GM19455 (cell line): Measurements from ENCODE around the gene ALK.
"Not testable (repeated sequence)": the region's sequence is repeated elsewhere in the genome, so short reads cannot be mapped to it uniquely, and the experiment has no call there.

ENCODE experiments used
- ATAC-seq: cut with Tn5 transposase; IDR thresholded peaks from one replicate; pipeline ENCODE4 v1.9.1; 2021; ENCODE audit not compliant: unreplicated experiment

The ALK gene

DNA sequence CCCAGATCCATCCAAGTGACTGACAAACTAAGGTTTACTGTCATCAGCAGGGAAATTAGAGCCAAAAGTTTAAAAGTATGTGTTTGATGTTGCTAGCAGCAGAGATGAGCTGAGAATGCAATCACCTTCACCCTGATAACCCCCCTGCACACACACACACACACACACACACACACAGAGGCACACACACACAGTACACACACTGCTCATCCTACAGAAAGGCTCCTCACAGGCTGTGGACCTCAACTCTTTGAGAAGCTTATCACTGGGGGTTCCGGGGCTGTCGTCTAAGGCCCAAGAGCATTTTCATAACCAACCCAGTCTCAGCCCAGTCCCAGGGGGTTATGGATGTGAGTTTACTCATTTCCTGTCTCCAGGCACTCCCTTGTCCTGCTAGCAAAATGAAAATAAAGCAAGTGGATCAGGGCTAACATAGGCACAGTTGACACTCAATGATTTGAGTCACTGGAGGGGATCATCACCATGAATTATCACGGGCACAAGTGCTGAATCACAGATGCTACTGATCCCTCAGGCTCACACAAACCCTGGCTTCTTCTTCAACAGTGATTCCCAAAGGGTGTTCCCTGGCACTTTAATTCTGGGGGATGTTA is 76.6 kb downstream of the ALK start:
- no peak for ATAC-seq

DNA sequence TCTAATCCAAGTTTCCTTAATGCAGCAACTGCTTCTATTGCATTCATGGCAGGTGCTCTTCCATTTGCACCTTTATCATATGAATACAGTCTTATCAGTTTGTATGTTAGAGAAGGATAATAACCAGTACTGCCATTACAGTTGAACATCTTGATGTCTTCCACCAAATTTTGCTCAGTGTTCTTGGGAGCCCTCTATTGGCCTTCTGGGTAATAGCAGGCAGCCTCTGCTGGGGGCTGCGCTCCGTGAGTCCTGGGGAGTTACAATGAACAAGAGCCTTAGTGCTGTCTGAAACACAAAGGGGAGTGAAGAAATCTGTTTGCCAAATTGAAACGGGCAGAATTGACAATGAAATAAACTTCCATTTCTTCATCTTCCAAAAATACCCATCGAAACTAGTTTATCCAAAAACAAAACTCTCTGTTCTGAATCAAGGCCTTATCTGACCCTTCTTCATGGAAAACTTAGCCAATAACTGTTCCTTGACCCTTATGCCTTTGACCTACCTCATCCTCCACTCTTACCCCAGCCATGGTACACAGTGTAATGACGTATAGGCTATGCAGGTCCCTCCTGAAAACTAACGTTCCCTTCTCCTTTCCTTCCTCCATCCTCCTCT is 79.9 kb downstream of the ALK start:
- peak; percentile 59 for ATAC-seq

DNA sequence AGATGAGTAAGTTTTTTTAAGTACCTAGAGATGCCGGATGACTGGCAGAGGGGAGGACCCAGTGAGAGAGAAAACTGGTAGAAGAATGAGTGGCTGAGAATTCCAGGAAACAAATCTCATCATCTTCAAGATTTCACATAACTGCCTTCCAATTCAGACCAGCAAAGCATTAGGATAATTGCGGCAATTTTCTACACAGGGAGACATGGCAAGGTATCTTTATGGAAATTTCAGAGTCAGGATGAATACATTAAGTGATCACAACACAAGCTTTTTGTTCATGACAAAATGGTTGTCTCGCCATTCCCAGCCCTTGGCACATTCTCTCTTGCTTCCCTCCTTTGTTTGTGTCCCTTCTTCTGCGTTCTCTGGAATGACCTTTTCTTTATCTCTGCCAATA is 82.1 kb downstream of the ALK start:
- ATAC-seq, result no peak

DNA sequence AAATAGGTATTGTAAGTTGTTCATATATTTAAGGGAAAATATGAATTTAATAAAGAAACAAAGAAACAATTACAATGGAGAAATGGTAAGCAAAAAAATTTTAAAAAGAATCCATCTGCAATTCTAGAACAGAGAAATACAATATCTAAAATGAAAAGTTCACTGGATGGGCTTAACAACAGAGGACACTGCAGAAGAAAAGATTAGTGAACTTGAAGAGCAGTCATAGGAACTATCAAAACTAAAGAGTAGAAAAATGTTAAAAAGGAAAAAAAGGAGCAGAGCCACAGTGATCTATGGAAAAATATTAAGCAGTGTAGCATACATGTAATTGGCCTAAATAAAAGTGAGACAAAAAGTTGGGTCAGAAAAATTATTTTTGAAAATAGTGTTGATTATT is 83.5 kb downstream of the ALK start:
- no peak for ATAC-seq

DNA sequence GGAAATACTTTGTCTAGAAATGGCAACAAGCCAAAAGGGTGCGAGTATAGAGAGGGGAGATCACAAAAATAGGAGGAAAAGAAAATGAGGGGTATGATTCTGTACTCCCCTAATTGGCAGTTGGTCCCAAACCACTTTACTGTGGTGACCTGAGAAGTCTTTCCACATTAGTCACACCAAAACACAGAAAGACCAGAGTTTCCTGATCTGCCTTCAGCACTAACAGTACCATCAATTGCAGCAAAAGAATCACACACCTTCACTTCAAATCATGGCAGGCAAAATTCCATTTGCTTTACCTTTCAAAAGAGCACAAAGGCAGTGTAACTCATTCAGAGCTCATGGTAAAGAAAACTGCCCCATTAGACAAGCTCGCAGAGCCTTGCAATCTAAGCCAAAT is 86.8 kb downstream of the ALK start:
- ATAC-seq, result no peak

DNA sequence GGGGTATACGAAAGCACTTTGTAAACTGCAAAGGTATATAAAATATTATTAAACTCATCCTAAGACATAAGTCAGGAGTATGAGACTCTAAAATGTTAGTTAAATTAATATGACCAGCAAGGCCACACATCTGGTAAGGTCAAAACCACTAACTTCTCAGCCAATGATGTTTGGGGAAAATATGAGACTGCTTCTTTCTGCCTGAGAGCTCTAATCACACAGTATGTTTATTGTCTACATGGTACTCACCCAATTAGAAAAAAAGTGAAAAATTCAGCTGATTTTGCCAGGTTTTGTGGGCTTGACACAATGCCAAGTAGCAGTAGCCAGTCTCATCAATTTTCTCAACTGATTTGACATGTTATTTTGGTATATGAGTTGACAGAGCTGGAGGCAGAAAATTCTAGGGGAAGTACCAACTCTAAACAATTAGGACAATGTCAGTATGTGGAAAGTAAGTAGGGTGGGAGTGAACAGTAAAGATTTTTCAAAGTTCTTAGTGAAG is 87.3 kb downstream of the ALK start:
- ATAC-seq, result no peak

DNA sequence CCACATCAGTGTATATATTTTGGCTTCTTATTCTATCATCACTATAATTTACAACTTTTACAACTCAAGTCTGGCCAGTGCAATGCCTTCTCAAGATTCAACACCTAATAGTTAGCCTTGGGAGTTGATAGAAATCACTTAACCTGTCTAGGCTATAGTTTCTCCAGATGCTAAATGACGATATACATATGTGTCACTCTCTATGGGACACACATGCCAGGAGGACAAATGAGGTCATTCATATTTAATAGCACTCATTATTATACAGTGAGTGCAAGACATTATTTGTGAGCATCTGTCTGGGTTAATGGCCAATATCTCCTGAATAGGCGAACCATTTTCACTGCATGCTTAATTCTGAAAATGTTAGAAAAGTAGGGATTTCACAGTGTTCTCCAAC is 89.8 kb downstream of the ALK start:
- no peak for ATAC-seq

DNA sequence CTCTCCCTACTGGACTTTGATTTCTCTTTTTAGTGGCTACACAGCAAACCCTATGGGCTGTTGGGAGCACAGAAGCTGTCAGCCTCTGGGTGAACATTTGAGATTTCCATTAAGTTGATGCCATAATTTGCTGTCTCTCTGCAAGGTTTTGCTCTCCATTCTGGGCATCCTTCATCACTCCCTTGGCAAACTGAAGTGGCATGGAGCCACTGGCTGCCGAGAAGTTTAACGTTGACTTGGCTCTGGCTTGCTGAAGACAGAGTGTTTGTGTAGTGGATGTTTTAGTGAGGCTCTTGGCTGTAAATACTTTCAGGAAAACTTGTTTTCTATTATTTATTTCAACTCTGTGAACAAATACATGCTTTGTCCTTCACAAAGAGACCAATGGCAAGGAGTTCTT is 91.5 kb downstream of the ALK start:
- no peak for ATAC-seq

DNA sequence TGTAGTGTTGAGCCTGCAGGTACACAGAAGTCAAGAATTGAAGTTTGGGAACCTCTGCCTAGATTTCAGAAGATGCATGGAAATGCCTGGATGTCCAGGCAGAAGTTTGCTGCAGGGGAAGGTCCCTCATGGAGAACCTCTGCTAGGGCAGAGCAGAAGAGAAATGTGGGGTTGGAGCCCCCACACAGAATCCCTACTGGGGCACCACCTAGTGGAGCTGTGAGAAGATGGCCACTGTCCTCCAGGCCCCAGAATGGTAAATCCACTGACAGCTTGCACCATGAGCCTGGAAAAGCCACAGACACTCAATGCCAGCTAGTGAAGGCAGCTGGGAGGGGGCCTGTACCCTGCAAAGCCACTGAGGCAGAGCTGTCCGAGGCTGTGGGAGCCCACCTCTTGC is 97.2 kb downstream of the ALK start:
- not testable (repeated sequence) for ATAC-seq

DNA sequence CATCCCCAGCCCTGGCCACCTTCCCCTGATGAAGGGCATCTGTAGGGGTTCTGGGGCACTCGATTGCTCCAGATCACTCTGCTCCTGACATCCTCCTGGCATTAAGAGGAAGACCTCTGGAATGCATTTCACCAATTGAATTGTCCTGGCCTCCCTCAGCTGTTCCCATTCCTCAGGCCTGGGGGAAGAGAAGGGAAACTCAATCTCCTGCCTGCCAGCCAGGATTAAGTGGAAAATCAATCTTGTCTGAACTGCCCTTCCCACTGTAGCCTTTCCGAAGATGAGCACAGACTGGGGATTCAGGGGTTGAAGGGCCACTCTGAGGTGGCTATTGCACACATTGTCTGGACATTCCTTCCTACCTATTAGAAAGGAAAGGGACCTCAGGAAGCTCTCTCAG is 99.8 kb downstream of the ALK start:
- ATAC-seq, result no peak

DNA sequence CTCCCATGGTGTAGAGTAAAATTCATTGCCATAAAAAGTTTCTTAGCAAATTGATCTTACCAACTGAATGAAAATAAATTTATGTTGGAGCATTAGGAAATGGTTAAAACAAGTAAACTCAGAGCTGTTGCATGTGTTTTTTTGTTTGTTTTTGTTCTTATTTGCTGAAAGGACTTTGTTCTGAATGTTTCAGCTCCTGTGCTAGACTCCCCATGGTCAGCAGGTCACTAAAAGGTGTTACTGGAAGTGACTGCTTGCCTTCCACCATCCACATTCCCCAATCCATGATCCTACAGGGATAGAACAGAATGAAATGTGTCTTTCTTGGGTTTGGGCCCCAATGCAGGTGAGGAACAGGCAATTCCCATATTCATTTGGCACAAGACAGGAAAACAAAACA is 101.8 kb downstream of the ALK start:
- ATAC-seq, result no peak

DNA sequence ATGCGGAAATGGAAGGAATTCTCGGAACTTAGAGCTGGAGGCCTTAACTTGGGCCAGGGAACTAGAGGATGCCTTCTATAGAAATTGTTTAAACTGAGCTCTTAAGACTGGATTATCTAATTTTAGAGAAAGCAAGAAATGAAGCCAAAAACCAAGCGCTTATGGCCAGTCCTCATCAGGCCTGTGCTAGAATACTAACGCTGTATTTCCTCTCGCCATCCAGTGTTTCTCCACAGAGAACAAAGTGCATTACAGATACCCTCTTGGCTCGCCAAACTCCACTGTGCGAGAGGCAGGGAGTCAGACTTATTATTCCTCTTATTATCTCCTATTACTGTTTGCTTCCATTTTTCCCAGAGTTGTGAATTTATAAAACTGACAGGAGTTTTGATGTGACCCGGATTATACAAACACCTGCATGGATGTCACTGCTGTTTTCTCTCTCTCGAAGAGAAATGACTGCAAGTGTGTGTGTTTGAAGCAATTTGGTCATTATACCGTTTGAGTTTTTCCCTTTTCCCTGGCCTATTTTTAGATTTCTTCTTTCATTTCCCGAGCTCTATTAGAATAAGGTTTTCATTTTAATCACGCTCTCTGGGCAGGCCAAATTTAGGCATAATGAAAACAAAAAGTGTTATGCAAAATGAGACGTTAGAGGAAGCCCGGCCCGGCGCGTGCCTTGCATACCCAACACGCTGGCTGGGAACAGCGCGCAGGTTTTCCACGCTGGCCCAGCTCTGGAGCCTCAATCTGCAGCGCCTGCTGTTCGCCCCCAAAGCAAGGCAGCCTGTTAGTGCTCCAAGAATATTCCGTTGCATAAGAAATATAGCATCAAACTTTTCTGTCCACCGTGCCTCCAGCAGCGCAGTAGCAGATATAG is 103.3 kb downstream of the ALK start:
- no peak for ATAC-seq

DNA sequence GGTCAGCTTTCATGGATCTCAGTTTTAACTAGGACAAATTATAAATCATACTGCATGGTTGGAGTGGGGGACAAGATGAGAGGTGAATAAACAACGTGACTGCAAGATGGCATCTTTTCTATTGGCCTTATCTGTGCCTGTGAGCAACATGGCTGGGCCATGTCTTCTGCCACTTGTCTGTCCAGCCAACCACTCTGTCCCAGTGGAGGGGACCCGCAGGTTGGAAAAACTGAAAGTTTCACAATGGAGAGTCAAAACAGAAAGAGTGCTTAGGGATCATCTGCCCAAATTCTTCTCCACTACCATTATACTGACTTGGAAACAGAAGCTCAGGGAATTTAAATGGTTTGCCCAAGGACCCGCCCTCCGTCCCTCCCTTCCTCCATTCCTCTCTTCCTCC is 104.1 kb downstream of the ALK start:
- no peak for ATAC-seq

DNA sequence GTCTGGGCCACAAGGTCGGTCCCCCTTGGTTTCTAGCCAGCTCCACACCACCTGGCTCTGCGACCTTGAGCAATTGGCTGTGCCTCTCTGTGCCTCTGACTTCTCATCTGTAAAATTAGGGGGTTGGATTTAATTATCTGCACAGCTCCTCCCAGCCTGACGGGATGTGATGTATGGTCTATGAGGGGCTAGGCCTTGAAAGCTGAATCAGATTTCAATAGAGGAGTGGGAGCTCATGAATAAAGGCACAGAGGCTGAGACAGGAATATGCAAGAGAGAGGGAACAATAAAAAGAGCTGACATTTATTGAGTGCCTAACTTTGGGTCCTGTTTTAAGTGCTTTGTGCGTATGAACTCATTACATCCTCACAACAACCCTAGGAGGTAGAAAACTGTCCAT is 104.7 kb downstream of the ALK start:
- ATAC-seq, result no peak

DNA sequence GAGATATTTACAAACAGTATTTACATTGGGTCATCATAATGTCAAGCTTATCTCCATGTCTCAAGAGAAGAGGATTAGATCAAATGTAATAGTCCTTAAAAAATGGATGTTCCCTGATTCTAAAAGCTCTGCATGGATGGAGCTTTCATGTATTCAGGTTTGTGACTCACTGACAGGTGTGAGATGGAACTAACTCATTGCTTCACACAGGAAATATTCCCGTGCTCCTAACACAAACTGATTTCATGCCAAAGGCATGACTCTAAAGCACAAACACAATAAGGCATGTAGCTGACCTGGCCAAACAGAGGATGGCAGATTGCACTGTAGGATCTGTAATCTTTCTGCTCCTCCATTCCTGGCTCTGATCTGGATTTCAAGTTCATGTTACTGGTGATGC is 110.0 kb downstream of the ALK start:
- no peak for ATAC-seq

DNA sequence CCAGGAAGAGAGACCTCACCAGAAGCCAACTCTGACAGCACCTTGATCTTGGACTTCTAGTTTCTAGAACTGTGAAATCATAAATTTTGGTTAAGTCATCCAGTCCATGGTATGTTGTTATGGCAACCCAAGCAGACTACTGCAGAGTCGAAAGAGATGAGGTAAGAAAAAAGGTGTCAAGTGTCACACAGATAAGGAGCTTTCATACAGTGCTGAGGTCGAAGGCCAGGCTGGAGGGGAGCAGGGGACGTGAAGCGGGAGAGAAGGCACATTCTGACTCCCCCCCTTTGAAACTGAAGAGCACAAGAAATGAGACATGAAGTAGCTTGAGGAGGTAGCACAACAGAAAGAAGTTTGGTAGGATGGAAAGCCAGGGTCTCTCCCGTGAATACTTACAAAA is 110.4 kb downstream of the ALK start:
- ATAC-seq, result no peak

DNA sequence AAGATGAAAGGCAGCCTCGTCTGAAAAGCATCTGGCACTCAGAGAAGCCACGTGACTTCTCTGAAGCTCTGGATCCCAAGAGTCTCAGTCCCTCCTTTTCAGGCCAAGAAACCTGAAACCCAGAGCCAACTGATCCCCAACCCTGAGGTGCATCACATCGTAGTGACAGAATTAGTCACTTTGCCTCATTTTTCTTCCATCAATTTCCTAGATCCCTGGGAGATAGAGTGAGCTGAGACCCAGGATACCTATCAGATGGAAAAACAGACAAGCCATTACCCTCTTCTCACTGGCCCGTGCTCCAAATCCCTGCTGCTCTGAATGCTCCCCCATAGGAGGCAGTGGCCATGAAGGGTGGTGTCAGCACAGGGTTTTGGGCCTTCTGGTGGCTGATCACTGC is 113.1 kb downstream of the ALK start:
- ATAC-seq, result no peak

DNA sequence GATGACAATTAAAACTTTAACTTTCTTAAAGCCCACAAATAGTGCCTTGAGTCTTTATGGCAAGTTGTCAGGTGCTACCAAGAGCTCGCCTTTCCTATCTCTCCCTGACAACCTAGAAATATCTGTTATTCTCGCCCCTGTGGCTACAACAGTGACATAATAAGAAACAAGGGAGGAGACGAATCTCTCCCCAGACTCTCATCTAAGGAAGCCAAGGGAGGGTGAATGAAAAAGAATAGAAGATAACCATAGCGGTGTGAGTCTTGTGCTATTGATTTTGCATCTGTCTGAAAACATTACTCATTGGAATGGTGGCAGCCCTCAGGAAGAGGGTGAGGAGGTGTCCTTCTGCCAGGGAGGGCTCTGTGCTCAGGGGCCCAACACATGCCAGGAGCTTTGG is 114.3 kb downstream of the ALK start:
- no peak for ATAC-seq

DNA sequence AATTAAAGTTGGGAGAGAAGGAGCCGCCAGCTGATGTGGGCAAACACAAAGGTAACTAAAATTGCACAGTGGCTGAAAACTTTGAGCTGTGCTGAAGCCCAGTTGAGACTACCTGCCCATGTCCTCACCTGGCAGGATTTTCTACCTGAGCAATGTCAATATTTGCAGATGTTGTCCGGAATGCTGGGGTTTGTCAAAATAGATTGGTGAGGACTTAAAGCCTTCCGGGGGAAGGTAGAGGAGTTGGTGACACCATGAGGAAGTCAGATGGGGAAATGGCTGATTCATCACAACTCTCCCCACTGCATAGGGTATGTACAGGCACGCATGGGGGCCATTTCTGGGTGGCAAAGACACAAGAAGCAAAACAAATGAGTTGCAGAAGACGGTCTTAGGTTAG is 114.9 kb downstream of the ALK start:
- ATAC-seq, result no peak

DNA sequence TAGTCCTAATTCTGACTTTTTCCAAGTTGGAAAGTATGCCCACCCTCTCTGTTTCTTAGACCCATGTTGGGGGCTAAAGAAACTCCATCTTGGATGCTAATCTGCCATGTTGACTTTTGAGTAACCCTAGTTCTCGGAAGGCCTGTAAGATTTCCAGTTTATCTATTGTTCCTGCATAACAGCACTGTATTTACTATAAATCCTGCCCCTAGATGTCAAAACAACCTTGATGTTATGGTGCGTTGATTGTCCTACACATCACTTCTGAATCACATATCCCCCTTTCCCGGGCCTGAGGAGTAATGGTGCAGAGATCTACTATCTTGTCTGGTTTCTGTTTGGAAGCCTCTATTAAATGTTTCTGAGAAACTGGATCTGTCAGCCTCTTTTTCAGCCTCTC is 116.7 kb downstream of the ALK start:
- no peak for ATAC-seq

DNA sequence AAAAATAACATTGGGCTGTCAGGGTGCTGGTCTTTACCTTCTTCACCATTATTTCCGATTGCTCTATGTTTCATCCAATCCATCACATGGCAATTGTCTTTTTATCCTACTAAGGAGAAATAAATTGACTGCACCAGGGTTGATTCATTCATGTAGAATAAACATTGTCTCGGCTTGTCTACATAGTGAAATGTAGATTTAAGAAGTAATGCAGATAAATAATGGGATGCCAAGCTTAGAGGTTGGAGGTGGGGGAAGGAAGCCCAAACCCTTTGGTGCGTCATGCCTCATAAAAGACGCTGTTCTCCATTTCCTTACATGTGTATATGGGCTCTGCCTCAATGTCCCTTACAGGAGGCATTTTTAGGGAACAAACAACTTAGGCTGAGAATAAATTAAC is 117.8 kb downstream of the ALK start:
- no peak for ATAC-seq

DNA sequence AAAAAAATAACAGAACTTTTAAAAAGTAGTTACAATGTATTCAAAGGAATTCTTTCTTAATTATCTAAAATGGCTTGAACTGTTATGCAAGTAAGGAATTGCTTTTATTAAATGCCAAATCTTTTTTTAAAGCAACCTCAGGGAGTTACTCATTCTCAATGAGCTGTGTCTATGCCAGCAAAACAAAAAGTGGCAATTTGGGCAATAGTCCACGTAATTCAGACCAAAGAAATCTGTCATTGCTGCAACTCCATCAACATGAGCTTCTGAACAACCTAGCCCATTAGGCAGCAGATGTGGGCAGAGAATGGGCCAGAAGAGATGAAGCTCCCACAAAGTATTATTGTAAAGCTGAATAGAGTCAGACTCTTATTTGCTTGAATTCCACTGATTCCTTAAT is 118.4 kb downstream of the ALK start:
- ATAC-seq, result no peak
